Fibroblast of lung (primary cell): Measurements from ENCODE around the gene CHST8. TPM values are rescaled to one million over a fixed set of nuclear protein-coding genes. Genes with fewer than 3 reads are reported as not detected.

Experiments used
- DNase-seq, 2 donors: peaks; one replicate each; pipeline versions ENCODE4 v3.0.0 to v3.0.0-alpha.2; 2010; ENCODE audit warnings: low read depth in 2 of 2
- H2AFZ ChIP-seq: 2 replicates; pipeline ENCODE4 v1.5.1; 2012; ENCODE audit warnings: low read length, control low read depth, inconsistent platforms
- H3K27ac ChIP-seq: 2 replicates; pipeline ENCODE4 v1.5.1; 2011; ENCODE audit warnings: low read length, control low read depth; ENCODE audit not compliant: insufficient read depth
- H3K27me3 ChIP-seq: 2 replicates; pipeline ENCODE4 v1.5.1; 2011; ENCODE audit warnings: mild to moderate bottlenecking, low read length; ENCODE audit not compliant: control insufficient read depth, insufficient read depth
- H3K36me3 ChIP-seq: 2 replicates; pipeline ENCODE4 v1.5.1; 2011; ENCODE audit warnings: low read length; ENCODE audit not compliant: control insufficient read depth, insufficient read depth
- H3K4me1 ChIP-seq: 2 replicates; pipeline ENCODE4 v1.5.1; 2011; ENCODE audit warnings: low read length; ENCODE audit not compliant: control insufficient read depth, insufficient read depth; ENCODE audit errors: extremely low read depth
- H3K4me2 ChIP-seq: 2 replicates; pipeline ENCODE4 v1.5.1; 2011; ENCODE audit warnings: low read length, control low read depth; ENCODE audit not compliant: insufficient read depth; ENCODE audit errors: extremely low read depth
- H3K4me3 ChIP-seq, 4 experiments: fragments of 200-600 bp in 1 of 4; sonication (generic) in 1 of 4; replicated peaks in 1 of 4; 2 replicates each; pipeline ENCODE4 v1.5.1; 2011 to 2016; ENCODE audit warnings: low read length in 4 of 4, low read depth in 3 of 4, mild to moderate bottlenecking in 3 of 4, control low read depth in 2 of 4, inconsistent platforms in 1 of 4, mixed read lengths in 1 of 4; ENCODE audit not compliant: insufficient read depth in 1 of 4; ENCODE audit errors: control extremely low read depth in 1 of 4
- H3K79me2 ChIP-seq: 2 replicates; pipeline ENCODE4 v1.5.1; 2012; ENCODE audit warnings: mild to moderate bottlenecking, low read length, inconsistent platforms; ENCODE audit not compliant: control insufficient read depth, insufficient read depth
- H3K9ac ChIP-seq: 2 replicates; pipeline ENCODE4 v1.5.1; 2011; ENCODE audit warnings: mild to moderate bottlenecking, low read length, control low read depth; ENCODE audit not compliant: insufficient read depth
- H3K9me3 ChIP-seq: 2 replicates; pipeline ENCODE4 v1.5.1; 2012; ENCODE audit warnings: low read depth, low read length; ENCODE audit not compliant: control insufficient read depth, insufficient read depth
- H4K20me1 ChIP-seq: 2 replicates; pipeline ENCODE4 v1.5.1; 2011; ENCODE audit warnings: low read length; ENCODE audit not compliant: control insufficient read depth, insufficient read depth; ENCODE audit errors: extremely low read depth
- EZH2 ChIP-seq: IDR thresholded peaks from 2 replicates; pipeline ENCODE4 v1.5.1; 2012; ENCODE audit warnings: low read length, control low read depth, mild to moderate bottlenecking; ENCODE audit errors: missing control alignments
- polyA plus RNA-seq, 2 donors: library from polyadenylated mRNA; depleted of rRNA in 1 of 2; stranded (reverse) in 1 of 2; unstranded in 1 of 2; fragments of >200 nt; gene quantifications; 2 replicates each; pipeline ENCODE4 v1.2.1, GENCODE V29; 2011 to 2012; ENCODE audit warnings: missing spikeins in 1 of 2
- total RNA-seq: library from RNA; depleted of rRNA; stranded (reverse); fragments of >200 nt; gene quantifications from 2 replicates; pipeline ENCODE4 v1.2.1, GENCODE V29; 2014
- TF ChIP-seq, protein P1 (sequence below), 2 donors: IDR thresholded peaks in 1 of 2; conservative IDR thresholded peaks in 1 of 2; 1 replicate in 1 of 2; 2 replicates in 1 of 2; pipeline ENCODE4 v1.5.1; 2011 to 2012; ENCODE audit warnings: low read length in 2 of 2, control low read depth in 1 of 2, inconsistent platforms in 1 of 2, low read depth in 1 of 2, mild to moderate bottlenecking in 1 of 2

CHST8 gene
- total and polyA plus RNA-seq, 2 donors (not counting 1 experiment from before 2014, with no cell fraction given) = not detected

DNA sequence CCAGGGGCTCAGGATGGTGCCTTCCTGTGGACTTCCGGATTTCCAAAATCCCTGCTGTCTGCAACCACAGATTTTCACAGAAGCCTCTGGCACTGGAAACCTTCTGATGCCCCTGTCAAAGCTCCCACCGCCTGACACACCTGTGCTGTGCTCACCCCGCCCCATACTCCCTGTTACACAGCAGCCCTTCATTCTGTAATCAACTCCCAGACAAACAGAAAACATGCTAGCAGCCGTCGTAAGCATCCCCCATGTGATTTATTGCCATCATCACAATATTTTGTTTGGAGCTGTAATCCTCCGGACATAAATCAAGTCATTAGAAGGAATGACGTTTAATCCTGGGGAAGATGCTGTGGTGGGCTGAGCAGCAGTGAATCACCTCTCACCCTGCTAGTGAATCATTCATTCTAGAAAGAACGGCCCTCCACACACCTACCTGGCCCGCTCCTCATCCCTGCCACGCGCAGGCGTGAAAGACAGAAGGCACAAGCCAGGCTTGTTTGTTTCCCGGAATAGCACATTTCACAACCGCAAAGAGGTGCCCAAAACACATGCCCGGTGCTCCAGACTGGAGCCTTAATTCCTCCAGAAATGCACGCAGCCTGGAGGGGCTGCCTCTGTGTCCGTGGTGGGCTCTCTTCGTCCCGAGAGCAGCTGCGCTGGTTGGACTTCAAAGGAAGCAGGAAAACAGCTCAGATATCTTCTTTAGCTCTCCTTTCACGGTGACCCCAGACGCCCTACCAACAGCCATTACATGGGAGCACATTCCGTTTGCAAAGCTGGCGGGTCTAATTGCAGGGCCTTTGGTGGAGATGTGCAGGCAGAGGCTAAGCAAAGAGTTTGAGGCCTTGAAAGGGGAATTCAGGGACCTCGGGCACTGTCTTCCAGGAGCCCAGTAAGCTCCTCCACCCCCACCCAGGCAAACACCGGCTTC lies 133.6 kb downstream of the CHST8 start:
- Histone ChIP-seq H3K79me2 (no peaks in the 10 kb centered on the region), H2AFZ (no peak overlapping the region)

DNA sequence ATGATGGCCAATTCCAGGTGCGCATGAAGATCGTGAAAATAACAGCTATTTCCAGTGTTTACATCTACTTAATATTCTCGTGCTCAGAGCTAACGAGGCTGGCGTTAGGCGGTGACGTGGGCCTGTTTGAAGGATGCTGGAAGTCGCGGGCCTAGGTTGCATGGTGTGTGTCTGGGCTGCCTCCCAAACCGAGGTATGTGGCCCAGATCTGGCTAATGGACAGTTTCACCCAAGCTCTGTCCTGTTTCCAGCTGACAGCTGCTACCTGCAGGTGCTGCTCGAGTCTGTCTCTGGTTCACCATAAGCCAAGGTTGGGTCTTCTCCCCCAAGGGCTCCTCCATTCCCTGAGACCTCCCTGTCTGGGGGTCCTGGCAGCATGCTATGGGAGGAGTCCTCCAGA lies 134.4 kb downstream of the CHST8 start:
- no peak overlapping the region for H3K4me3 ChIP-seq
- H2AFZ ChIP-seq = no peak overlapping the region
- no peaks in the 10 kb centered on the region for H3K9me3 ChIP-seq
- no peak overlapping the region for H3K9ac ChIP-seq
- DNase-seq = no peak
- H4K20me1 ChIP-seq = no peaks in the 10 kb centered on the region
- H3K27me3 ChIP-seq = no peaks in the 10 kb centered on the region
- H3K27ac ChIP-seq = no peak overlapping the region
- H3K79me2 ChIP-seq = no peaks in the 10 kb centered on the region
- H3K4me2 ChIP-seq = no peak overlapping the region
- H3K36me3 ChIP-seq = no peaks in the 10 kb centered on the region
- H3K4me1 ChIP-seq = no peaks in the 10 kb centered on the region
- TF ChIP-seq EZH2 = no peak
- TF ChIP-seq, protein P1, sequence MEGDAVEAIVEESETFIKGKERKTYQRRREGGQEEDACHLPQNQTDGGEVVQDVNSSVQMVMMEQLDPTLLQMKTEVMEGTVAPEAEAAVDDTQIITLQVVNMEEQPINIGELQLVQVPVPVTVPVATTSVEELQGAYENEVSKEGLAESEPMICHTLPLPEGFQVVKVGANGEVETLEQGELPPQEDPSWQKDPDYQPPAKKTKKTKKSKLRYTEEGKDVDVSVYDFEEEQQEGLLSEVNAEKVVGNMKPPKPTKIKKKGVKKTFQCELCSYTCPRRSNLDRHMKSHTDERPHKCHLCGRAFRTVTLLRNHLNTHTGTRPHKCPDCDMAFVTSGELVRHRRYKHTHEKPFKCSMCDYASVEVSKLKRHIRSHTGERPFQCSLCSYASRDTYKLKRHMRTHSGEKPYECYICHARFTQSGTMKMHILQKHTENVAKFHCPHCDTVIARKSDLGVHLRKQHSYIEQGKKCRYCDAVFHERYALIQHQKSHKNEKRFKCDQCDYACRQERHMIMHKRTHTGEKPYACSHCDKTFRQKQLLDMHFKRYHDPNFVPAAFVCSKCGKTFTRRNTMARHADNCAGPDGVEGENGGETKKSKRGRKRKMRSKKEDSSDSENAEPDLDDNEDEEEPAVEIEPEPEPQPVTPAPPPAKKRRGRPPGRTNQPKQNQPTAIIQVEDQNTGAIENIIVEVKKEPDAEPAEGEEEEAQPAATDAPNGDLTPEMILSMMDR (conservative IDR thresholded peaks at IDR 0.05 in 1 of 2, IDR thresholded peaks at IDR 0.05 in 1 of 2; ENCODE audit: low read depth in 1 of 2, low read length in 2 of 2) = no peak

More for the DNA sequence above, 133.6 kb downstream of the CHST8 start:
- Histone ChIP-seq H3K9me3 (no peaks in the 10 kb centered on the region), H3K4me3 (no peak overlapping the region), H3K27ac (no peak overlapping the region), H3K4me1 (no peaks in the 10 kb centered on the region), H3K4me2 (no peak overlapping the region), H4K20me1 (no peaks in the 10 kb centered on the region), H3K9ac (no peak overlapping the region), H3K27me3 (no peaks in the 10 kb centered on the region), H3K36me3 (no peaks in the 10 kb centered on the region)
- DNase-seq = no peak
- TF ChIP-seq, protein P1 (conservative IDR thresholded peaks at IDR 0.05 in 1 of 2, IDR thresholded peaks at IDR 0.05 in 1 of 2; ENCODE audit: low read depth in 1 of 2, low read length in 2 of 2) = no peak
- TF ChIP-seq EZH2 = no peak

DNA sequence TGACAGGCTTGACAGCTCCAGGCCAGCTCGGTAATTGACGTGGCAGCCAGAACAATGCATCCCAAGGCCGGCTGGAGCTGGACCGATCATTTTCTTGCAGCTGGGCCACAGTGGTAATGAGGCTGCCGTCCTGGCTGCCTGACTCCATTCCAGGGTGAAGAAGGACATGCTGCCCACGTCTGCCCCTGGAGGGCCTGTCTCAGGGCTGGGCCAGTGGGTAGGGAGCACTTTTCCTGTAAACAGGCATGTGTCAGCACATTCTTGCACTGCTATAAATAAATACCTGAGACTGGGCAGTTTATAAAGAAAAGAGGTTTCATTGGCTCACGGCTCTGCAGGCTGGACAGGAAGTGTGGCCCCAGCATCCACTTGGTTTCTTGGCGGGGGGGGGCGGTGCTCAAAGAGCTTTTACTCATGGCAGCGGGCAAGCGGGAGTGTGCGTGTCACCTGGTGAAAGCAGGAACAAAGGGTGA lies 136.8 kb downstream of the CHST8 start:
- Histone ChIP-seq H3K36me3 (no peaks in the 10 kb centered on the region), H3K27me3 (no peaks in the 10 kb centered on the region), H3K4me3 (no peak overlapping the region), H3K9ac (no peak overlapping the region), H3K79me2 (no peaks in the 10 kb centered on the region), H3K4me1 (no peaks in the 10 kb centered on the region), H3K9me3 (no peaks in the 10 kb centered on the region), H2AFZ (no peak overlapping the region), H3K27ac (no peak overlapping the region), H4K20me1 (no peaks in the 10 kb centered on the region), H3K4me2 (no peak overlapping the region)
- DNase-seq = peak in 1 of 2 donors; percentile 25
- TF ChIP-seq, protein P1 (conservative IDR thresholded peaks at IDR 0.05 in 1 of 2, IDR thresholded peaks at IDR 0.05 in 1 of 2; ENCODE audit: low read depth in 1 of 2, low read length in 2 of 2) = no peak
- no peak for TF ChIP-seq EZH2
